HepG2 (cell line): Measurements from ENCODE around the gene SPRED3.

Experiments
- CHCHD3 ChIP-seq: sonication (generic); formaldehyde crosslinking; IDR thresholded peaks from 2 replicates; pipeline ENCODE4 v1.8.0; 2022; ENCODE audit warnings: mild to moderate bottlenecking, missing genetic modification reagents, moderate library complexity
- CREB1 ChIP-seq, 2 experiments: fragments of 450-650 bp in 1 of 2; IDR thresholded peaks; 2 replicates each; pipeline ENCODE4 v1.6.1; 2016 to 2017; ENCODE audit warnings: control low read depth in 1 of 2, mild to moderate bottlenecking in 1 of 2, missing compliant biosample characterization in 1 of 2, missing genetic modification characterization in 1 of 2
- HNRNPH1 ChIP-seq: fragments of 200-400 bp; formaldehyde crosslinking; optimal IDR thresholded peaks from 2 replicates; pipeline ENCODE3; 2017; ENCODE audit warnings: mild to moderate bottlenecking, low read depth, low read length
- REST ChIP-seq, 2 experiments: IDR thresholded peaks; 2 replicates each; pipeline ENCODE4 v1.6.1; 2011 to 2012; ENCODE audit warnings: low read length in 2 of 2, borderline replicate concordance in 1 of 2, low read depth in 1 of 2, mild to moderate bottlenecking in 1 of 2, moderate library complexity in 1 of 2
- SOX5 ChIP-seq: IDR thresholded peaks from 2 replicates; pipeline ENCODE4 v1.6.1; 2016; ENCODE audit warnings: borderline replicate concordance
- ZNF407 ChIP-seq: sonication (generic); formaldehyde crosslinking; IDR thresholded peaks from one replicate; pipeline ENCODE4 v1.5.1; 2020; ENCODE audit warnings: mild to moderate bottlenecking, missing genetic modification reagents; ENCODE audit errors: not compliant biosample characterization

- TF ChIP-seq REST (IDR thresholded peaks at IDR 0.05; ENCODE audit: borderline replicate concordance in 1 of 2, low read depth in 1 of 2, low read length in 2 of 2) (no peak), CHCHD3 (CRISPR knock-in tag) (no peak), SOX5 (CRISPR knock-in tag) (no peak), HNRNPH1 (no peak), CREB1 (IDR thresholded peaks at IDR 0.05) (no peak), CREB1 (CRISPR knock-in tag; IDR thresholded peaks at IDR 0.05) (no peak), ZNF407 (CRISPR knock-in tag) (no peak)
These were observed 2.1 kb upstream of the SPRED3 start for GRCh38 chr19:38386300-38386970.
